Body of pancreas (tissue), 4 donors: ENCODE results near the gene LITAFD. TPM values are rescaled to one million over a fixed set of nuclear protein-coding genes. Genes with fewer than 3 reads are reported as not detected.

ENCODE experiments used
- ATAC-seq: fragments of 150-250 bp; one replicate; pipeline ENCODE4 v1.9.1; 2016
- DNase-seq, 4 donors: peaks; one replicate each; pipeline ENCODE4 v3.0.0-alpha.2; 2019
- H3K27ac ChIP-seq, 4 donors: fragments of 200-600 bp; sonication (generic); 1 replicate in 3 of 4; 2 replicates in 1 of 4; pipeline versions ENCODE4 v1.5.1 to v1.6.1; 2016 to 2019; ENCODE audit warnings: mild to moderate bottlenecking in 1 of 4, mixed read lengths in 1 of 4, moderate library complexity in 1 of 4
- H3K27me3 ChIP-seq, 2 donors: fragments of 200-600 bp; sonication (generic); one replicate each; pipeline ENCODE4 v1.6.0; 2016; ENCODE audit warnings: mild to moderate bottlenecking in 1 of 2
- H3K36me3 ChIP-seq, 2 donors: fragments of 200-600 bp; sonication (generic); replicated peaks in 1 of 2; 2 replicates each; pipeline ENCODE4 v1.5.1; 2016; ENCODE audit warnings: low read depth in 2 of 2; ENCODE audit not compliant: insufficient read depth in 1 of 2
- H3K4me1 ChIP-seq: fragments of 200-600 bp; sonication (generic); one replicate; pipeline ENCODE4 v1.6.0; 2016
- H3K4me3 ChIP-seq, 2 donors: fragments of 200-600 bp; sonication (generic); 1 replicate in 1 of 2; 2 replicates in 1 of 2; pipeline ENCODE4 v1.5.1; 2016 to 2019
- H3K9me3 ChIP-seq, 3 donors: fragments of 200-600 bp; sonication (generic); 1 replicate in 2 of 3; 2 replicates in 1 of 3; pipeline ENCODE4 v1.5.1; 2016
- CTCF ChIP-seq, 7 experiments: fragments of 450-650 bp in 4 of 7; fragments of 200-600 bp in 3 of 7; sonication (generic) in 3 of 7; IDR thresholded peaks; one replicate each; pipeline ENCODE4 v1.5.1; 2016 to 2019; ENCODE audit warnings: antibody characterized with exemption in 7 of 7
- POLR2A ChIP-seq, 3 donors: fragments of 450-650 bp; IDR thresholded peaks; one replicate each; pipeline ENCODE4 v1.6.1; 2016; ENCODE audit warnings: antibody characterized with exemption in 3 of 3, mild to moderate bottlenecking in 2 of 3
- WGBS, 2 donors: methylation state at CpG; one replicate each; pipeline ENCODE4 v1.1.5; 2017; 5-methylcytosine and 5-hydroxymethylcytosine counted together
- intact Hi-C: fragments of 100-400 bp; cut with DNase I; formaldehyde crosslinking; loops from one replicate; pipeline ENCODE4 v1.15.1; 2023
- total RNA-seq, 2 donors: library from RNA; depleted of rRNA; stranded (reverse); fragments of >200 nt; gene quantifications; one replicate each; pipeline ENCODE4 v1.1.0, GENCODE V29; 2016

Gene LITAFD
- total RNA-seq, 2 donors from 2014 or later: not detected

- no peaks in the 10 kb centered on the region for H3K27me3 ChIP-seq
- WGBS, 2 donors: 82 to 86% methylated on average over 14 to 20 of the region's 23 CpGs
- H3K9me3 ChIP-seq: no peaks in the 10 kb centered on the region
- H3K36me3 ChIP-seq: peaks cover 8 to 13% of the 10 kb centered on the region in 2 donors
- ATAC-seq (no peak), DNase-seq (no peak)
- H3K4me3 ChIP-seq: no peak overlapping the region
- no peak overlapping the region for H3K27ac ChIP-seq
- H3K4me1 ChIP-seq: peaks cover 14% of the 10 kb centered on the region
- intact Hi-C loops: loop anchor here (10.0 kb wide), 1 partner anchor 324 kb away; no protein-coding TSS in a partner anchor
- TF ChIP-seq POLR2A (IDR thresholded peaks at IDR 0.05) (no peak), CTCF (IDR thresholded peaks at IDR 0.05) (no peak)
Observed at GRCh38 chr16:8888951-8889892, 7.1 kb downstream of the LITAFD start.

- intact Hi-C loops: loop anchor here (10.0 kb wide), 1 partner anchor 325 kb away; no protein-coding TSS in a partner anchor
- Histone ChIP-seq H3K4me1 (peaks cover 14% of the 10 kb centered on the region), H3K27ac (no peak overlapping the region), H3K4me3 (no peak overlapping the region), H3K27me3 (no peaks in the 10 kb centered on the region), H3K36me3 (peaks cover 16 to 21% of the 10 kb centered on the region in 2 donors), H3K9me3 (no peaks in the 10 kb centered on the region)
- ATAC-seq (no peak), DNase-seq (no peak)
- TF ChIP-seq CTCF (IDR thresholded peaks at IDR 0.05) (no peak), POLR2A (IDR thresholded peaks at IDR 0.05) (no peak)
- WGBS, 2 donors: 83 to 85% methylated on average over 13 to 14 of the region's 14 CpGs
Observed at GRCh38 chr16:8889893-8890548, 7.9 kb downstream of the LITAFD start.

GRCh38 chr16:8890549-8890921 is 8.4 kb downstream of the LITAFD start:
- TF ChIP-seq CTCF (IDR thresholded peaks at IDR 0.05) (no peak), POLR2A (IDR thresholded peaks at IDR 0.05) (no peak)
- ATAC-seq (no peak), DNase-seq (no peak)
- no peaks in the 10 kb centered on the region for H3K27me3 ChIP-seq
- 75 to 88% methylated on average over 5 of the region's 5 CpGs for WGBS, 2 donors
- no peak overlapping the region for H3K4me3 ChIP-seq
- no peaks in the 10 kb centered on the region for H3K9me3 ChIP-seq
- no peak overlapping the region for H3K27ac ChIP-seq
- peaks cover 13% of the 10 kb centered on the region for H3K4me1 ChIP-seq
- intact Hi-C loops: no loop called here
- peaks cover 20 to 26% of the 10 kb centered on the region in 2 donors for H3K36me3 ChIP-seq

- no peak for TF ChIP-seq POLR2A (IDR thresholded peaks at IDR 0.05)
- no peak for TF ChIP-seq CTCF (IDR thresholded peaks at IDR 0.05)
- DNase-seq: peak in 1 of 4 donors; percentile 5
- intact Hi-C loops: no loop called here
- Histone ChIP-seq H3K9me3 (no peaks in the 10 kb centered on the region), H3K27me3 (no peaks in the 10 kb centered on the region), H3K4me1 (no peaks in the 10 kb centered on the region), H3K4me3 (no peak overlapping the region), H3K27ac (no peak overlapping the region), H3K36me3 (peaks cover 30 to 36% of the 10 kb centered on the region in 2 donors)
- WGBS, 2 donors: 90 to 97% methylated on average over 16 of the region's 16 CpGs
- no peak for ATAC-seq
Observed at GRCh38 chr16:8892101-8892575, 10.0 kb downstream of the LITAFD start.
